HL-60 (cell line): ENCODE data around the gene CDH23.

Experiments
- DNase-seq, 2 experiments: peaks; one replicate each; pipeline ENCODE4 v3.0.0-alpha.2; 2010 to 2020; ENCODE audit warnings: low read depth in 1 of 2, low spot score in 1 of 2
- H3K27ac ChIP-seq: fragments of 250-450 bp; sonication (Bioruptor Pico); replicated peaks from 2 replicates; pipeline ENCODE4 v1.5.1; 2020; ENCODE audit warnings: mild to moderate bottlenecking, moderate library complexity
- H3K27me3 ChIP-seq: fragments of 250-450 bp; sonication (Bioruptor Pico); 2 replicates; pipeline ENCODE4 v1.5.1; 2021; ENCODE audit warnings: mild to moderate bottlenecking, moderate library complexity; ENCODE audit not compliant: insufficient read depth, poor library complexity, severe bottlenecking
- H3K4me3 ChIP-seq: replicated peaks from 2 replicates; pipeline ENCODE4 v1.5.1; 2011; ENCODE audit warnings: mild to moderate bottlenecking, control low read depth, low read length; ENCODE audit not compliant: insufficient read depth
- GABPA ChIP-seq: IDR thresholded peaks from 2 replicates; pipeline ENCODE4 v1.6.1; 2012; ENCODE audit warnings: low read depth
- POLR2AphosphoS5 ChIP-seq: IDR thresholded peaks from 2 replicates; pipeline ENCODE4 v1.6.1; 2012; ENCODE audit warnings: low read depth
- SPI1 ChIP-seq: IDR thresholded peaks from 2 replicates; pipeline ENCODE4 v1.6.1; 2012; ENCODE audit warnings: low read depth, mild to moderate bottlenecking, borderline replicate concordance
- TF ChIP-seq, protein P1 (sequence below): IDR thresholded peaks from one replicate; pipeline ENCODE4 v1.5.1; 2011; ENCODE audit warnings: low read length, control low read depth, inconsistent platforms; ENCODE audit not compliant: insufficient read depth
- TF ChIP-seq, protein P2 (sequence below): IDR thresholded peaks from 2 replicates; pipeline ENCODE4 v1.6.1; 2012; ENCODE audit warnings: low read depth; ENCODE audit not compliant: insufficient replicate concordance

CDH23 gene

DNA sequence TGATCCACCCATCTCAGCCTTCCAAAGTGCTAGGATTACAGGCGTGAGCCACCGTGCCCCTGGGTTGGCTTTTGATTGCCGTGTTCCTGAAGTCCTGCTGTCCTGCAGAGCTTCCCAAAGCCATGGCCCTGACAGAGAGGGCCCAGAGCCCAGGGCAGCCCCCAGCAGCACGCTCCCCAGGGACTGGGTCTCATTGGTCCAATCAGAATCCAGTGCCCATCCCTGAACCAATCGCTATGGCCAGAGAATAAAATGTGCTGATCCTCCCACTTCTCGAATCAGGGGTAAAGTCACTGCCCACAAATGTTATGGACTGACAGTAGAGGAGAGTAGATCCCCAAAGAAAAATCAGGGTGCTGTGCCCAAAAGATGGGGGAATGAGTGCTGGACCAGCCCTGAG, 327.8 kb downstream of the CDH23 start:
- TF ChIP-seq, protein P1, sequence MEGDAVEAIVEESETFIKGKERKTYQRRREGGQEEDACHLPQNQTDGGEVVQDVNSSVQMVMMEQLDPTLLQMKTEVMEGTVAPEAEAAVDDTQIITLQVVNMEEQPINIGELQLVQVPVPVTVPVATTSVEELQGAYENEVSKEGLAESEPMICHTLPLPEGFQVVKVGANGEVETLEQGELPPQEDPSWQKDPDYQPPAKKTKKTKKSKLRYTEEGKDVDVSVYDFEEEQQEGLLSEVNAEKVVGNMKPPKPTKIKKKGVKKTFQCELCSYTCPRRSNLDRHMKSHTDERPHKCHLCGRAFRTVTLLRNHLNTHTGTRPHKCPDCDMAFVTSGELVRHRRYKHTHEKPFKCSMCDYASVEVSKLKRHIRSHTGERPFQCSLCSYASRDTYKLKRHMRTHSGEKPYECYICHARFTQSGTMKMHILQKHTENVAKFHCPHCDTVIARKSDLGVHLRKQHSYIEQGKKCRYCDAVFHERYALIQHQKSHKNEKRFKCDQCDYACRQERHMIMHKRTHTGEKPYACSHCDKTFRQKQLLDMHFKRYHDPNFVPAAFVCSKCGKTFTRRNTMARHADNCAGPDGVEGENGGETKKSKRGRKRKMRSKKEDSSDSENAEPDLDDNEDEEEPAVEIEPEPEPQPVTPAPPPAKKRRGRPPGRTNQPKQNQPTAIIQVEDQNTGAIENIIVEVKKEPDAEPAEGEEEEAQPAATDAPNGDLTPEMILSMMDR: no peak
- TF ChIP-seq GABPA: no peak
- TF ChIP-seq POLR2AphosphoS5: no peak
- TF ChIP-seq, protein P2, sequence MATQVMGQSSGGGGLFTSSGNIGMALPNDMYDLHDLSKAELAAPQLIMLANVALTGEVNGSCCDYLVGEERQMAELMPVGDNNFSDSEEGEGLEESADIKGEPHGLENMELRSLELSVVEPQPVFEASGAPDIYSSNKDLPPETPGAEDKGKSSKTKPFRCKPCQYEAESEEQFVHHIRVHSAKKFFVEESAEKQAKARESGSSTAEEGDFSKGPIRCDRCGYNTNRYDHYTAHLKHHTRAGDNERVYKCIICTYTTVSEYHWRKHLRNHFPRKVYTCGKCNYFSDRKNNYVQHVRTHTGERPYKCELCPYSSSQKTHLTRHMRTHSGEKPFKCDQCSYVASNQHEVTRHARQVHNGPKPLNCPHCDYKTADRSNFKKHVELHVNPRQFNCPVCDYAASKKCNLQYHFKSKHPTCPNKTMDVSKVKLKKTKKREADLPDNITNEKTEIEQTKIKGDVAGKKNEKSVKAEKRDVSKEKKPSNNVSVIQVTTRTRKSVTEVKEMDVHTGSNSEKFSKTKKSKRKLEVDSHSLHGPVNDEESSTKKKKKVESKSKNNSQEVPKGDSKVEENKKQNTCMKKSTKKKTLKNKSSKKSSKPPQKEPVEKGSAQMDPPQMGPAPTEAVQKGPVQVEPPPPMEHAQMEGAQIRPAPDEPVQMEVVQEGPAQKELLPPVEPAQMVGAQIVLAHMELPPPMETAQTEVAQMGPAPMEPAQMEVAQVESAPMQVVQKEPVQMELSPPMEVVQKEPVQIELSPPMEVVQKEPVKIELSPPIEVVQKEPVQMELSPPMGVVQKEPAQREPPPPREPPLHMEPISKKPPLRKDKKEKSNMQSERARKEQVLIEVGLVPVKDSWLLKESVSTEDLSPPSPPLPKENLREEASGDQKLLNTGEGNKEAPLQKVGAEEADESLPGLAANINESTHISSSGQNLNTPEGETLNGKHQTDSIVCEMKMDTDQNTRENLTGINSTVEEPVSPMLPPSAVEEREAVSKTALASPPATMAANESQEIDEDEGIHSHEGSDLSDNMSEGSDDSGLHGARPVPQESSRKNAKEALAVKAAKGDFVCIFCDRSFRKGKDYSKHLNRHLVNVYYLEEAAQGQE: no peak
- TF ChIP-seq SPI1: no peak
- H3K27ac ChIP-seq: no peak overlapping the region
- no peaks in the 10 kb centered on the region for H3K27me3 ChIP-seq
- H3K4me3 ChIP-seq: no peak overlapping the region
- DNase-seq: no peak

- H3K27ac ChIP-seq: no peak overlapping the region
- no peaks in the 10 kb centered on the region for H3K27me3 ChIP-seq
- no peak overlapping the region for H3K4me3 ChIP-seq
- TF ChIP-seq POLR2AphosphoS5 (no peak), GABPA (no peak), SPI1 (no peak)
- TF ChIP-seq, protein P1: no peak
- TF ChIP-seq, protein P2: no peak
- DNase-seq: no peak
Observed at GRCh38 chr10:71725249-71725648, 328.5 kb downstream of the CDH23 start.

GRCh38 chr10:71725998-71726579, 329.4 kb downstream of the CDH23 start:
- peak overlapping the region; percentile 85 for H3K27ac ChIP-seq
- DNase-seq: peak in 1 of 2 experiments; percentile 63
- H3K27me3 ChIP-seq: no peaks in the 10 kb centered on the region
- H3K4me3 ChIP-seq: no peak overlapping the region
- TF ChIP-seq, protein P1: peak; percentile 34
- TF ChIP-seq SPI1 (no peak), POLR2AphosphoS5 (no peak)
